ENCODE data around the gene SNRPB2.

Gene SNRPB2

GRCh38 chr20:16740365-16741072, 10.7 kb downstream of the SNRPB2 start:
- no peak for DNase-seq

- DNase-seq: no peak
These were observed 14.5 kb downstream of the SNRPB2 start for GRCh38 chr20:16744178-16744807.

- DNase-seq: no peak
These were observed 15.4 kb downstream of the SNRPB2 start for GRCh38 chr20:16745204-16745603.

- DNase-seq: no peak
These were observed 17.5 kb downstream of the SNRPB2 start for GRCh38 chr20:16747291-16747811.

- no peak for DNase-seq
These were observed 18.6 kb downstream of the SNRPB2 start, which contains the start of gene OTOR for GRCh38 chr20:16748308-16748900. Gene OTOR (plus strand): TSS chr20:16748358. CDS start chr20:16748402, 44 bp downstream.

- DNase-seq: no peak
These were observed 19.7 kb downstream of the SNRPB2 start for GRCh38 chr20:16749573-16749972.

- DNase-seq: no peak
These were observed 22.3 kb downstream of the SNRPB2 start for GRCh38 chr20:16752082-16752481.

GRCh38 chr20:16752901-16753300, 23.1 kb downstream of the SNRPB2 start:
- DNase-seq: no peak

- no peak for DNase-seq
These were observed 28.8 kb downstream of the SNRPB2 start for GRCh38 chr20:16758454-16759180.

GRCh38 chr20:16759181-16759563, 29.3 kb downstream of the SNRPB2 start:
- no peak for DNase-seq

GRCh38 chr20:16760431-16761304, 30.8 kb downstream of the SNRPB2 start:
- DNase-seq: no peak

- peak; percentile 69 for DNase-seq
These were observed 31.5 kb downstream of the SNRPB2 start for GRCh38 chr20:16761305-16761829.

- no peak for DNase-seq
These were observed 34.7 kb downstream of the SNRPB2 start for GRCh38 chr20:16764560-16764959.

GRCh38 chr20:16771213-16771612, 41.4 kb downstream of the SNRPB2 start:
- DNase-seq: no peak

GRCh38 chr20:16775961-16776360, 46.1 kb downstream of the SNRPB2 start:
- DNase-seq: no peak

- no peak for DNase-seq
These were observed 47.3 kb downstream of the SNRPB2 start for GRCh38 chr20:16777126-16777525.

GRCh38 chr20:16778159-16778558, 48.3 kb downstream of the SNRPB2 start:
- DNase-seq: no peak

- no peak for DNase-seq
These were observed 51.7 kb downstream of the SNRPB2 start for GRCh38 chr20:16781496-16781895.

GRCh38 chr20:16785226-16785625, 55.4 kb downstream of the SNRPB2 start:
- peak; percentile 29 for DNase-seq
